GM18505 (cell line): ENCODE data around the gene DTYMK.
A peak's percentile ranks its signal among the peaks of the same experiment; 100 is the strongest.

Experiments
- ATAC-seq: cut with Tn5 transposase; IDR thresholded peaks from one replicate; pipeline ENCODE4 v1.9.1; 2021; ENCODE audit not compliant: unreplicated experiment
- POLR2A ChIP-seq: IDR thresholded peaks from 4 replicates; pipeline ENCODE4 v1.6.1; 2011; ENCODE audit warnings: borderline replicate concordance; ENCODE audit not compliant: insufficient read depth, insufficient read length; ENCODE audit errors: extremely low read depth

The DTYMK gene

DNA sequence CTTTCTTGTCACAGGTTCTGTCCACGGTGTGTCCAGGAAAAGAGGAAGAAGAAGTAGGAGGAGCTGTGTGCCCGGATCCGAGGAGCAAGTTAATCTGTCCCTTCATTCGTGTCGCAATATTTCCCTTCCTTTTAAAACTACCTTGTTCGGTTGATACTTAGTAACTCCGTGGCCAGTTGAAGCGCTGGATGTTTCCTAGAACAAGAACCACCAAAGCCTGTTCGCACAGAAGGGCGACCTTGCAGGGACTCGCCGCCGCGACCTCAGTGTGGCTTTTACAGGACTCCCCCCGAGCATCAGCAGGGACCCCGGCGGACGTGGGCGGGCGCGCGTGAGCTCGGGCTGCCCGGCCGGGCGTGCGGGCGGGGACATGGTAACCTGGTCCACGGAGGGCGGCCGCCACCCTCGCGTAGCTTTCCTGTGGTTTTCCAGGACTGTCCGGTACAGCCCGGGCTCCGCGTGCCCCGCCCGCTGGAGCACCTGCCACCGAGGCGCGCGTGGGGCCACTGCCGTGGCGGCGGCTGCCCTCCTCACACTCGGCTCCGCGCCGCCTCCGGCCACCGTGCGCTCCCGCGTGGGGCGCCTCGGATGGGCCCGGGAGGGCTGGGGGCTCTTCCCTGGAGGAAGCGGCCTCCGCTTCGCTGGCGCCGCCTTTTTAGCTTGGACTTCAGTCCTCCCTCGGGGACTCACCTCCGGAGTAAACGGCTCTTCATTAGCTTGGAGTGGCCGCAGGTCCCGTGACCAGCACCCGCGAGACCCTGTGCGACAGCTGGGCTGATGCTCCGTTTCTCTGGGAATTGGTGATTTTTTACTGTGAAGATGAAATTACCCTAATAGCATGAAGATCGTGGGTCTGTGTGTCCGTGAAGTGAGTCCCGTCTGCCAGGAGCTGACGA, 38.6 kb upstream of the DTYMK start:
- no peak for ATAC-seq
- no peak for TF ChIP-seq POLR2A

DNA sequence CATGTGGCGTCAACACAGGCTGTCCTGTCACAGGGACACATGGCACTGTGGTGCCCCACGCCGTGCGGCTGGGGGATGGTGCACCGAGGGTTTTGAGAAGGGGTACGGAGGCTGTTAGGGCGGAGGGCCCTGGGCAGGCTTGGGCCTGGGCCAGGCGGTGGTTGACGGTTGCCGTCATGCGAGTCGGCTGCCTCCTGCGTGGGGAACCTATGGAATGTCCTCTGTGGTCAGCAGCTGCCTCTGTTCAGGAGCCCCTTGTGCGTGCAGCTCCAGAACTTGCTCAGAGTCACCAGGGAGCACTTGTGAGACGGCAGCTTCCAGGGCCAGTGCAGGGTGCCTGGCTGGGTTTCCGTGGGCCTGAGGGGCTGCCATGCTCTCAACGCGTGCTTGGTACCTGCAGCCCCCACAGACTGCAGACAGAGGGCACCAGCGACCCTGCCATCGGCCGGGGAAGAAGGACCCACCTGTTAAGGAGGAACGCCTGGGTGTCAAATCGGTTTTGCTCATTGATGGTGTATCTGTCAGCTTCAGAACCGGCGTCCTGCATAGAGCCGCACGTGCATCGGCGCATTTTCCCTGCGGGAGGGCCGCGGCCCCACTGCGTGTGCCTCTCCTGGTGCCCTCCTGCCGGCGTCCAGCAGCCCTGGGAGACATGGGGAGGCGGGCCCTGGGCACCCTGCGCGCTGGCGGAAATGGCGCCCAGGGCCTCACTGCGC, 37.8 kb upstream of the DTYMK start:
- ATAC-seq, result no peak
- no peak for TF ChIP-seq POLR2A

GRCh38 chr2:241722896-241723454, 36.4 kb upstream of the DTYMK start:
- TF ChIP-seq POLR2A, result no peak
- ATAC-seq, result no peak

- no peak for ATAC-seq
- no peak for TF ChIP-seq POLR2A
These were observed 35.2 kb upstream of the DTYMK start for GRCh38 chr2:241721852-241722251.

- no peak for TF ChIP-seq POLR2A
- no peak for ATAC-seq
These were observed 33.9 kb upstream of the DTYMK start for GRCh38 chr2:241720560-241720959.

- ATAC-seq, result no peak
- TF ChIP-seq POLR2A, result no peak
These were observed 33.5 kb upstream of the DTYMK start for GRCh38 chr2:241720099-241720498.

DNA sequence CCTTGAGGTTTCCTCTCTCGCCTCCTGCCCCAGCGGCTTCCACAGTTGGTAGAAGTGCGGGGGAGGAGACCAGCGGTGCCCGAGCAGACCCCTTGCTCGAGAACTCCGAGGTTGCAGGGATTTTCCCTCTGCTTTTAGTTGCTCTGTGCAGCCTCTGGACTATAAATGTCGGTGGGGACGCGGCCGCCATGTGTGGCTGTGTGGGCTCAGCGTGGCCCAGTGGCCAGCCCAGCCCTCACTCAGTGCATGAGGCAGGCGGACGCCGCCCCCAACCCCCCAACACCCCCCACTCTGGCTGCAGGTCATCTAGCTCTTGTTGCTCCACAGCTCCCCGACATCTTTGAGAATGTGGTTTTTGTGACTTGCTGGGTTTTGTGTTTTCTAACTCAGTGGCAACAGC, 32.5 kb upstream of the DTYMK start:
- no peak for TF ChIP-seq POLR2A
- ATAC-seq, result no peak

DNA sequence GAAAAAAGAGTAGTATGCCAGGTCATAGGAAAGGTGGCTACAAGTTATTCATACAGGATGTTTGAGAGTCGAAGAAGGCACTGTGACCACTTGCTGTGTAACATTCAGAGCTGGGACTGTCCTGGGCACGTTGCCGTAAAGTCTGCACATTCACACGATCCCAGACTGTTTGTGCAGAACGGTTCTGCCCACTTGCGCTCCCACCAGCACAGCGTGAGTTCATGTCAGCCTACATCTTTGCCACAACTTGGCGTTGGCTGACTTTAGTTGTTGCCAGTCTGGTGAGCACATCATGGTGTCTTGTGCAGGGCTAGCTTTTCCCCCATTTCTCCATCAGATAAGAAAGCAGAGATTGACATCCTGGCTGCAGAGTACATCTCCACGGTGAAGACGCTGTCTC, 22.3 kb upstream of the DTYMK start:
- ATAC-seq, result no peak
- TF ChIP-seq POLR2A, result no peak

DNA sequence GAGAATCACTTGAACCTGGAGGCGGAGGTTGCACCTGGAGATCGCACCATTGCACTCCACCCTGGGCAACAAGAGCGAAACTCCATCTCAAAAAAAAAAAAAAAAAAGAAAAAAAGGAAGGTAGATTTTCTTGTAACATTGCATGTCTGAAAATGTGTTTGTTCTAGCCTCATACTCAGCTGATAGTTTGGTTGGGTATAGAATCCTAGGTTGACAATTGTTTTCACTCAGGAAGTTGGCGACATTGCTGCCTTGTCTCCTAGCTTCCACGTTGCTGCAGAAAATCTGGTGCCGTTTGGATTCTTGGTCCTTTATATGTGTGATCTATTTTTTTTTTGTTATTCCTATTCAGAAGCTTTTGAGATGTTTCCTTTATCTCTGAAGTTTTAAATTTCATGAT, 19.9 kb upstream of the DTYMK start:
- ATAC-seq, result no peak
- TF ChIP-seq POLR2A, result no peak

DNA sequence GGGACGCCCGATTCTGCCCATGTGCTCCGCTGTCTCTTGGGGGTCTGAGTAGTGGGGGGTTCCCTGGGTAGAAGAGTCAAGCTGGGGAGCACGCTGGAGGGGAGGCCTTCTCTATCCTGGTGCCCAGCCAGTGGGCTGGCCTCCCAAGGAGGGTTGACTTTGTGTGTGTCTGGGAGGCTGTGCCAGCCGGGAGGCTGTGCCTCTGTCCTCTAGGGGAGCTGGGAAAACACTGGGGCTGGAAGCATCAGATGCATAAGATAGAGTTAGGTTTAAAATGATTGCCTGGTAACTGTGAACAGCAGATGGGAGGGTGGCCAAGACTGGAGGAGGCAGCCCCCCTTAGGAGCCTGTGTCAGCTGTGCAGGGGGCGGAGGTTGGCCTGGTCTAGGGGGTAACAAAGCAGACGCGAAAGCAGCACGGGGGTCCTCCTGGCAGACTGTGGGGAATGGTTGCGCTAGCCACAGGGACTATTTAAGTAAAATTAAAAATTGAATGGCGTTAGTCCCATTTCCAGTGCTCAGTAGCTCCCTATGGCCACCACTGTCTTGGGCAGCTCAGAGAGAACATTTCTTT, 16.5 kb upstream of the DTYMK start:
- no peak for ATAC-seq
- TF ChIP-seq POLR2A, result no peak

GRCh38 chr2:241702155-241703031, 15.8 kb upstream of the DTYMK start:
- peak; percentile 66 for ATAC-seq
- no peak for TF ChIP-seq POLR2A

DNA sequence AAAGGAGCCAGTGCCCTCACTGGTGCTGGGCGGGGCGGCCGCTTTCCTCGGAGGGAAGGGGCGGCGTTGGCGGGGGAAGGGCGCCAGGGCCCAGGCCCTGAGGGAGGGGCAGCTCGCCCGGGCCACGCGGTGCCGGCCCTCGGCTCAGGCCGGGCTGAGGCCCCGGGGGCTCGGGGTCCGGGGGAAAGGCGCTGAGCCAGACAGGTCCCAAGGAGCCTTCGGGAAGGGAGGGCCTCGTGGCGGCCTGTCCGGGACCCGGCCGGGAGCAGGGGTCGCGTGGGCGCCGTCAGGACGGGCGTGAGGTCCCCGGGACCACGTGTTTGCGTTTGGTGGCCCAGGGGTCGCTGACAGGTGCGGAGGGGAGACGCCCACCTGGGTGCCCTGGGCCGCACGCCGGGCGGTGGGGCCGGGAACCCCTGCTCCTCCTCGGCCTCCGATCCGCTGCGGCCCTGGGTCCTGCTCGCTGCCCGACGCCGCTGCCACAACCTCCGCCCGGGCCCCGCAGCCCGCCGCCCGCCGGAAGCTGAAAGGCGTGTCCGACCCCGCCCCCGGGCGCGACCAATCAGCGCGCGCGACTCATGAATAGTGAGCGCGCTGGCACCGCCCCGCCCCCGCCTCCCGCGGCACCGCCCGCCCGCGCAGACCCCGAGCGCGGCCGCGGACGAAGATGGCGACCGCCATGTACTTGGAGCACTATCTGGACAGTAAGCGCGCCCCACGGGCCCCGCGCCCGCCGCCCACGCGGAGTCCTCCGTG, 15.0 kb upstream of the DTYMK start, which contains the start of gene ING5:
Gene ING5 (plus strand): TSS at position 641 of the 756 bp plus-strand sequence. CDS start 27 bp downstream, at position 668.
- peak; percentile 70 for TF ChIP-seq POLR2A

More for the DNA sequence above, 15.0 kb upstream of the DTYMK start, which contains the start of gene ING5:
- peak; percentile 51 for ATAC-seq
